Measurements from ENCODE around the gene HSPA6.
"Not testable (repeated sequence)": the region's sequence is repeated elsewhere in the genome, so short reads cannot be mapped to it uniquely, and the experiment has no call there.

The HSPA6 gene

GRCh38 chr1:161563522-161563921 is 39.2 kb downstream of the HSPA6 start:
- not testable (repeated sequence) for DNase-seq

GRCh38 chr1:161566602-161566960 is 42.2 kb downstream of the HSPA6 start:
- DNase-seq: not testable (repeated sequence)

- DNase-seq: not testable (repeated sequence)
Measured at GRCh38 chr1:161571703-161572102, 47.4 kb downstream of the HSPA6 start.
